NT2/D1 (cell line): ENCODE measurements around the gene GRIK2.

Experiments
- YY1 ChIP-seq: IDR thresholded peaks from 2 replicates; pipeline ENCODE4 v1.6.1; 2011; ENCODE audit not compliant: insufficient read length, insufficient read depth
- ZNF274 ChIP-seq: IDR thresholded peaks from 2 replicates; pipeline ENCODE4 v1.6.1; 2011; ENCODE audit warnings: mild to moderate bottlenecking, low read depth, low read length

GRCh38 chr6:101394936-101395335 is 1.4 kb downstream of the GRIK2 start:
- TF ChIP-seq YY1: no peak
- TF ChIP-seq ZNF274: no peak
